SK-N-SH (cell line): ENCODE measurements around the gene FRS3. TPM values are rescaled to one million over a fixed set of nuclear protein-coding genes. Genes with fewer than 3 reads are reported as not detected.

Experiments
- CTCF ChIA-PET: fragments of 300-600, 350-600 bp; formaldehyde crosslinking; extraction: SDS; loops from one replicate; lab custom pipeline; 2021; lab: Yijun Ruan, JAX
- POLR2A ChIA-PET: fragments of 350-600 bp; sonication (Branson Sonifier 250); formaldehyde crosslinking; extraction: SDS; loops from one replicate; lab custom pipeline; 2020; ENCODE audit warnings: antibody characterized with exemption, inconsistent platforms; lab: Yijun Ruan, JAX
- DNase-seq: peaks from one replicate; pipeline ENCODE4 v3.0.0; 2012
- H2AFZ ChIP-seq: fragments of 200-600 bp; sonication (generic); 2 replicates; pipeline ENCODE4 v1.8.1; 2016; ENCODE audit warnings: antibody characterized with exemption, mild to moderate bottlenecking, low read depth
- H3F3A ChIP-seq: fragments of 200-600 bp; sonication (generic); replicated peaks from 2 replicates; pipeline ENCODE3; 2016; ENCODE audit warnings: antibody characterized with exemption, mild to moderate bottlenecking; ENCODE audit not compliant: insufficient read depth
- H3K27ac ChIP-seq, 2 experiments: fragments of 200-500 bp in 1 of 2; fragments of 200-600 bp in 1 of 2; sonication (Bioruptor generic) in 1 of 2; sonication (generic), shearing (Covaris generic) in 1 of 2; 2 replicates each; pipeline versions ENCODE4 v1.5.1 to v1.6.1; 2014 to 2016; ENCODE audit warnings: low read depth in 2 of 2, inconsistent platforms in 1 of 2, low read length in 1 of 2, mild to moderate bottlenecking in 1 of 2, mixed read lengths in 1 of 2
- H3K27me3 ChIP-seq: fragments of 200-600 bp; sonication (generic), shearing (Covaris generic); 2 replicates; pipeline ENCODE4 v1.6.1; 2016; ENCODE audit warnings: mixed run types; ENCODE audit not compliant: insufficient read depth
- H3K36me3 ChIP-seq, 2 experiments: fragments of 200-500 bp in 1 of 2; fragments of 200-600 bp in 1 of 2; sonication (Bioruptor generic) in 1 of 2; sonication (generic) in 1 of 2; replicated peaks in 1 of 2; 2 replicates each; pipeline versions ENCODE3 to v1.5.1; 2014 to 2016; ENCODE audit warnings: low read length in 1 of 2, mild to moderate bottlenecking in 1 of 2; ENCODE audit not compliant: insufficient read depth in 2 of 2, control insufficient read depth in 1 of 2
- H3K4me1 ChIP-seq, 2 experiments: fragments of 200-500 bp in 1 of 2; fragments of 200-600 bp in 1 of 2; sonication (Bioruptor generic) in 1 of 2; sonication (generic), shearing (Covaris generic) in 1 of 2; 2 replicates each; pipeline versions ENCODE4 v1.5.1 to v1.6.1; 2014 to 2016; ENCODE audit warnings: low read depth in 1 of 2, low read length in 1 of 2, mixed run types in 1 of 2; ENCODE audit not compliant: insufficient read depth in 2 of 2, control insufficient read depth in 1 of 2
- H3K4me2 ChIP-seq: fragments of 200-600 bp; sonication (generic), shearing (Covaris generic); 2 replicates; pipeline ENCODE4 v1.6.1; 2017; ENCODE audit warnings: mixed run types
- H3K4me3 ChIP-seq, 2 experiments: fragments of 200-500 bp in 1 of 2; fragments of 200-600 bp in 1 of 2; sonication (Bioruptor generic) in 1 of 2; sonication (generic), shearing (Covaris generic) in 1 of 2; 2 replicates each; pipeline versions ENCODE4 v1.5.1 to v1.8.1; 2014 to 2016; ENCODE audit warnings: low read depth in 2 of 2, inconsistent platforms in 1 of 2, low read length in 1 of 2, mild to moderate bottlenecking in 1 of 2, mixed read lengths in 1 of 2, moderate library complexity in 1 of 2
- H3K79me2 ChIP-seq: fragments of 200-600 bp; sonication (generic); 2 replicates; pipeline ENCODE4 v1.8.1; 2017; ENCODE audit warnings: mild to moderate bottlenecking; ENCODE audit not compliant: insufficient read depth
- H3K9ac ChIP-seq: fragments of 200-600 bp; sonication (generic); 2 replicates; pipeline ENCODE4 v1.6.1; 2017; ENCODE audit warnings: mixed run types
- H3K9me2 ChIP-seq: fragments of 200-600 bp; sonication (generic); 2 replicates; pipeline ENCODE4 v1.6.1; 2017; ENCODE audit warnings: mixed run types
- H3K9me3 ChIP-seq: fragments of 200-600 bp; sonication (generic); 2 replicates; pipeline ENCODE4 v1.6.1; 2017; ENCODE audit warnings: mixed run types, mild to moderate bottlenecking, moderate library complexity
- H4K20me1 ChIP-seq: fragments of 200-600 bp; sonication (generic); 2 replicates; pipeline ENCODE4 v1.6.1; 2017; ENCODE audit warnings: mild to moderate bottlenecking, mixed run types; ENCODE audit not compliant: insufficient read depth
- CHD2 ChIP-seq: fragments of 150-350 bp; IDR thresholded peaks from 2 replicates; pipeline ENCODE4 v1.6.1; 2018; ENCODE audit warnings: low read length; ENCODE audit not compliant: partially characterized antibody
- ELF1 ChIP-seq: IDR thresholded peaks from 2 replicates; pipeline ENCODE4 v1.4.0; 2012
- GABPA ChIP-seq: IDR thresholded peaks from 2 replicates; pipeline ENCODE4 v1.4.0; 2012; ENCODE audit warnings: low read depth, mild to moderate bottlenecking
- JUND ChIP-seq: IDR thresholded peaks from 2 replicates; pipeline ENCODE4 v1.4.0; 2012
- MEF2A ChIP-seq: IDR thresholded peaks from 2 replicates; pipeline ENCODE4 v1.4.0; 2012; ENCODE audit warnings: low read depth, borderline replicate concordance
- RFX5 ChIP-seq: IDR thresholded peaks from 2 replicates; pipeline ENCODE4 v1.6.1; 2012; ENCODE audit warnings: mild to moderate bottlenecking, improper control_type of control experiment, low read length
- SMC3 ChIP-seq: IDR thresholded peaks from 2 replicates; pipeline ENCODE4 v1.6.1; 2012; ENCODE audit warnings: low read depth, low read length, improper control_type of control experiment
- USF1 ChIP-seq: IDR thresholded peaks from 2 replicates; pipeline ENCODE4 v1.4.0; 2012; ENCODE audit warnings: low read depth, borderline replicate concordance
- ZBTB33 ChIP-seq: IDR thresholded peaks from 2 replicates; pipeline ENCODE4 v1.4.0; 2012; ENCODE audit warnings: low read depth, borderline replicate concordance
- WGBS: methylation state at CpG from one replicate; pipeline ENCODE4 v1.1.6; 2017; ENCODE audit warnings: low lambda C conversion rate; 5-methylcytosine and 5-hydroxymethylcytosine counted together
- polyA plus RNA-seq, 3 experiments: library from polyadenylated mRNA; depleted of rRNA; stranded (reverse); fragments of >200 nt; gene quantifications; 2 replicates each; pipeline ENCODE4 v1.2.3, GENCODE V29; 2012

Gene FRS3
- polyA plus RNA-seq, 1 of the 3 experiments (the other 2 are of a cell fraction): 8.6 TPM

DNA sequence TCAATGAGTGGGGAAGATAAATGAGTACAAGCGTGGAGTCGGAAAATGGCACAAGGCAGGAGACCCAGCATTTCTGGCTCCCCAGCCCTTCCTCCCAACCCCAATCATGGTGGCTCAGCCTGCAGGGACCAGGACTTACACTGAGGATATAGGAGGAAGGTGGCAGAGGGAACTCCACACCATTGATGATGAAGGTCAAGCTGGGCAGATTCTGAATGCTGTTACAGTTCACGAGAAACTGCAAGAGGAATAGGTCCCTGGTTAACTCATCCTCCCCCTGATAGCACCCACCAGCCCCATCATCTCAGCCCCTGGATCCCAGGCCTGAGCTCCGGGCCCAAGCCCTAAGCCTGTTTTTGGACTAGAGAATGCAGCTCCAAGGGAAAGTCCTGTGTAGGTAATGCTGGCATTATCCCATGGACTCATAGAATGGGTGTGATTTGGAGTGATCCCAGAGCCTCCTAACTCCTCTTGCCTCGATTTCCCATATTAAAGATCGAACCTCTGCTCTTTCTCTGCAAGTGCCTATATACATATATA is 42.0 kb downstream of the FRS3 start:
- WGBS: 85% methylated on average over 6 of the region's 6 CpGs
- no peak overlapping the region for H3K4me3 ChIP-seq
- peaks cover 8% of the 10 kb centered on the region for H3K79me2 ChIP-seq
- CTCF ChIA-PET: interaction anchor here (1.1 to 6.4 kb wide), 3 partner anchors 30 to 64 kb away, joined by 3 to 53 read pairs (median 3); partner anchors contain the start of gene TOMM6
- peaks cover 10% of the 10 kb centered on the region for H3F3A ChIP-seq
- H3K27me3 ChIP-seq: no peaks in the 10 kb centered on the region
- DNase-seq: no peak
- peaks cover 8 to 15% of the 10 kb centered on the region in 2 experiments for H3K4me1 ChIP-seq
- POLR2A ChIA-PET: no interaction called here
- H3K36me3 ChIP-seq: no peaks in the 10 kb centered on the region
- no peak overlapping the region for H3K9ac ChIP-seq
- no peaks in the 10 kb centered on the region for H3K9me2 ChIP-seq
- H4K20me1 ChIP-seq: no peaks in the 10 kb centered on the region
- H3K9me3 ChIP-seq: no peaks in the 10 kb centered on the region
- no peak overlapping the region for H2AFZ ChIP-seq
- H3K27ac ChIP-seq: no peak overlapping the region
- TF ChIP-seq MEF2A (no peak), GABPA (no peak), SMC3 (no peak), JUND (no peak), ELF1 (no peak), CHD2 (no peak), ZBTB33 (no peak)
- no peak overlapping the region for H3K4me2 ChIP-seq

DNA sequence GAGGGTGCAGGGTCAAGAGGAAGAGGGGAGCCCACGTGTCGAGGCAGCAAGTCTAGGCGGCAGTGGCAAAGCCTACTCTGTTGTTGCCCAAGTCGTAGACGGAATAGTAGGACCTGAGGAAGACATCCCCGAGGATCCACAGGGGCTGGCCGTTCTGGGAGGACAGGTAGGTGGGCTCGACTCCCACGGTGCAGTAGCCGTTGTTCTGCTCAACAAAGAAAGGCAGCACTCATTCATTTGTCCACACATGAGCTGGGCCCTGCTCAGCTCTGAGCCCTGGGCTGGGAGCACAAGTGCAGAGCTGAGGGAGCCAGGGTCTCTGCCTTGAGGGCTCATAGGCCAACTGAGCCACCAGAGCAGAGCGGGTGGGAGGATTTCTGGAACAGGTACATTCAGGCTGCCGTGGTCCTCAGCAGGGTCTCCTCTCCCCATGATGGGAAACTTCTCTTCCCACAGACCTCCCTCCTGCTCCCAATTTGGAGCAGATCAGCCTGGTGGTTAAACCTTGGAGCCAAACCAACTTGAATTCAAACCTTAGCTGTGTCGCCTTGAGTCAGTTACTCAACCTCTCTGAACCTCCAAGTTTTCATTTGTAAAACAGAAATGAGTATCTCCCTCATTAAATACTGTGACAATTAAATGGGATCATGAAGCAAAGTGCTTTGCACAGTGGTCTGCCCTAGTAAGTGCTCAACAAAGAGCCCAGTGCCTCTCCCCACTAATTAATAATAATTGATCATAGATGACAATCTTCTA is 42.7 kb downstream of the FRS3 start:
- no peak overlapping the region for H3K27ac ChIP-seq
- H3F3A ChIP-seq: peaks cover 10% of the 10 kb centered on the region
- TF ChIP-seq USF1 (no peak), RFX5 (no peak)
- peaks cover 15% of the 10 kb centered on the region for H3K79me2 ChIP-seq
- 98% methylated on average over 6 of the region's 13 CpGs for WGBS
- no peak for DNase-seq
- no peaks in the 10 kb centered on the region for H3K27me3 ChIP-seq
- H3K4me2 ChIP-seq: no peak overlapping the region
- H3K4me3 ChIP-seq: no peak overlapping the region
- no peaks in the 10 kb centered on the region for H4K20me1 ChIP-seq
- no peaks in the 10 kb centered on the region for H3K9me3 ChIP-seq
- no peak overlapping the region for H2AFZ ChIP-seq
- no peak overlapping the region for H3K9ac ChIP-seq
- ChIA-PET POLR2A (no interaction called here), CTCF (interaction anchor here (0.9 to 6.4 kb wide), 6 partner anchors 12 to 50 kb away, joined by 3 to 53 read pairs (median 6); partner anchors contain the start of gene TOMM6)
- H3K4me1 ChIP-seq: peaks cover 12 to 18% of the 10 kb centered on the region in 2 experiments
- no peaks in the 10 kb centered on the region for H3K36me3 ChIP-seq
- H3K9me2 ChIP-seq: no peaks in the 10 kb centered on the region
